ENCODE results near the gene SLC7A5.

SLC7A5 gene

DNA sequence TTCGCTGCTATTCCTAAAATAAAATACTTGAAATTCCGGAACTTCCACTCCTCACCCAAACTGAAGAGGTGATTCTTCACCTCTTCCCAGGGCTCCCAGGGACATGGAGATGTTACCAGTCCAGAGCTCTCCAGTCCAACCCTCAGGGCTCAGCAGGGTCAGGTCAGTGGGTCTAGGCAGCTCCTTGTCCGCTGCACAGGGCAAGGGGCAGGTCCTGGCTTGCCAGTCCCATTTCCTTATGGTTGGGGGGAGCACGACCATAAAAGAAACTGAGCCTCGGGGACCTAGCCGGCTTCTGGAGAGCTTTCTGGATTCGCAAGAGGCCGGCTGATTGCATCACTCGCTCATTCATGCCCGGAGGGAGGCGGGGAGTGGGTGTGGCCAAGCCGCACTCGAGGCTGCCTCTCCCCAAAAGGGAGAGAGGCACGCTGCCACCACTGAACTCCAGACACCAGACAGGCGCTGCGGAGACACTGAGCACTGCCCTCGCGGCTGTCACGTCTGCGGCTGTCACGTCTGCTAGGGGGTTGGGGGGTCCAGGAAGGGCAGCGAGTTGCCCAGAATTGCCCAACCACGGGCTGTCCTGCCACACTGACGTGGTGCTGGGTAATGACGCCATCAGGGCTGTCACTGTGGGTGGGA, 15.8 kb downstream of the SLC7A5 start:
- in situ Hi-C loops (cut with HindIII; ENCODE audit: low sequenced_read_pairs) = no loop called here
- DNase-seq (ENCODE audit: low read depth) = no peak
- TF ChIP-seq CTCF (IDR thresholded peaks at IDR 0.05; ENCODE audit: low read depth, low read length, missing control alignments) = no peak
- peak overlapping the region; percentile 30 for H3K4me3 ChIP-seq (ENCODE audit: low read depth, low read length)

- in situ Hi-C loops (cut with HindIII; ENCODE audit: low sequenced_read_pairs) = no loop called here
- H3K4me3 ChIP-seq (ENCODE audit: low read depth, low read length) = no peak overlapping the region
- no peak for TF ChIP-seq CTCF (IDR thresholded peaks at IDR 0.05; ENCODE audit: low read depth, low read length, missing control alignments)
- DNase-seq (ENCODE audit: low read depth) = no peak
These were observed 17.7 kb downstream of the SLC7A5 start for GRCh38 chr16:87851601-87852000.

- DNase-seq (ENCODE audit: low read depth) = no peak
- in situ Hi-C loops (cut with HindIII; ENCODE audit: low sequenced_read_pairs) = no loop called here
- TF ChIP-seq CTCF (IDR thresholded peaks at IDR 0.05; ENCODE audit: low read depth, low read length, missing control alignments) = no peak
- H3K4me3 ChIP-seq (ENCODE audit: low read depth, low read length) = no peak overlapping the region
These were observed 18.1 kb downstream of the SLC7A5 start for GRCh38 chr16:87851141-87851587.

DNA sequence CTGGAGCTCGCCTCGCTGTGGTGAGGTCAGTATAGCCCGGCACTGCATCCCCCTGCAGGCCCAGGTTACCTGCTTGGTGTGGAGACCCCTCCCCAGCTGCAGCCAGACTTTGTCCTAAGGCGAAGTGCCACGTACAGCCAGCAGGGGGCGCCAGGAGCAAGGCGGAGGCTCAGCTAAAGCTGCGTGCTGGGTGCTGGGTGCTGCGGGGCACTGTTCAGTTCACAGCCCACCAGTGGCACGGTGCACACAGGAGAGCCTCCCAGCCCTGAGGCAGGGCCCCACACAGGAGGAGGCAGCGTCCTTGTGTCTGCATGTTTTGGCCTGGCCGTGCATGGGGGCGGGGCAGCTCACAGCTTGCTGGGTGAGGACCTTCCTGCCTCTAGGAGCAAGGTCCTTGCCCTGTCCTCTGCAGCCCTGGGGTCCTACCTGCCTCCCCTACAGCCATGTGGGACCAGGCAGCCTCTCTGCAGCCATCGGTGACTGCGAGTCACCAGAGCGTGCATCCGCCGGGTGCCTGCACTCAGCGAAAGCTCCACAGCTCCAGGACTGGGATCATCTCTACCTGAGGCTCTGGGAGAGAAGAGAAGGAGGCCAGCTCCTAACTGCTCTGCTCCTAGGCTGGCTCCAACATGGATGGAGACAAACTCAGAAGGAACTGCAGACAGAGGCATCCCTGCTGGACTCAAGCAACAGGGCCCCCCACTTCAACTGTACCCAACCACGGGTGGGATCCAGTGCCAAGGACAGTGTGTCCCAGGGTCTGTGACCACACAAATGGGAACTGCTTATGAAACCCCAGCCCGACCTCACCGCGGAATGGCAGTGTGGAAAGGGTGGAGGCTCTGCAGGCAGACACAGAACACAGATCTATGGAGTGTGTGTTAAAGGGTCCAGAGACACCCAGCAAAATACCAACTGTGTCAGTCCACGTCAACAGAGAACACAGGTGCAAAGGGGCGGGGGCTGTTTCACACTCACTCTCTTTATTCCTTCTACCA, 19.0 kb downstream of the SLC7A5 start:
- peak; percentile 95 for TF ChIP-seq CTCF (IDR thresholded peaks at IDR 0.05; ENCODE audit: low read depth, low read length, missing control alignments)
- in situ Hi-C loops (cut with HindIII; ENCODE audit: low sequenced_read_pairs) = no loop called here
- no peak for DNase-seq (ENCODE audit: low read depth)
- no peak overlapping the region for H3K4me3 ChIP-seq (ENCODE audit: low read depth, low read length)

- TF ChIP-seq CTCF (IDR thresholded peaks at IDR 0.05; ENCODE audit: low read depth, low read length, missing control alignments) = no peak
- in situ Hi-C loops (cut with HindIII; ENCODE audit: low sequenced_read_pairs) = no loop called here
- DNase-seq (ENCODE audit: low read depth) = no peak
- H3K4me3 ChIP-seq (ENCODE audit: low read depth, low read length) = no peak overlapping the region
These were observed 19.8 kb downstream of the SLC7A5 start for GRCh38 chr16:87849419-87850008.

DNA sequence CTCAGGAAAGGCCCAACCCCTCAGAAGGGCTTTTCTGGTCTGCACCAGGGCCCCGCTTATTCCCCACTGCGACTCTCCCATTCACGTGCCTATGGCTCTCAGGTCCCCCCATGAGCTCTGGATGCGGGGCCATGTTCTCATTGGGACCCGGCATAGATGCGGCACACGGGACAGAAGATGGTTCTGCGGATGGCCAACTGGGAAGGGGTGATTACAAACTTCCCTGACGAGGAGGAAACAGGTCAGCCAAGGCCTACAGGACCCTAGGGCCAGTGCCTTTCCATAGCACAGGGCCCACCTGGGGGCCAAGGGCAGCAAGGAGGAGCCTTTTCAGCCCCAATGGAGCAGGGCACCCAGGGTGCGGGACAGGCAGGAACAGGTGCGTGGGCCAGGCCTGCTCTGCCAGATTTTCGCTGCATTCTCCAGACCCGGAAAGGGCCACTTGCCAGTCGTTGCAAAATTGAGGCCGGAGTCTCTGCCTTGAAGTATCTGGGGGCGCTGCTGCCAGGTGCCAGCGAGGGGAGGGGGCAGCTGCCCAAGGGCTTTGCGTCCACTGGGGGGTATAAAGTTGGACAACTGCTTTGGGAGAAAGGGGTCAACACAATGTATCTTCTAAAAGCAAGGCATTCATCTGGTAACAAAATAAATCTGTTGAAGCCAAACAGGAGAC, 20.5 kb downstream of the SLC7A5 start:
- no peak for DNase-seq (ENCODE audit: low read depth)
- no peak overlapping the region for H3K4me3 ChIP-seq (ENCODE audit: low read depth, low read length)
- no peak for TF ChIP-seq CTCF (IDR thresholded peaks at IDR 0.05; ENCODE audit: low read depth, low read length, missing control alignments)
- in situ Hi-C loops (cut with HindIII; ENCODE audit: low sequenced_read_pairs) = no loop called here
